Esophagus muscularis mucosa (tissue), 4 donors: Measurements from ENCODE around the gene VPS39. TPM values are rescaled to one million over a fixed set of nuclear protein-coding genes. Genes with fewer than 3 reads are reported as not detected.

Experiments
- DNase-seq: peaks from one replicate; pipeline ENCODE4 v3.0.0-alpha.2; 2017; ENCODE audit errors: extremely low spot score
- H3K27ac ChIP-seq, 4 donors: fragments of 200-600 bp; sonication (generic); replicated peaks in 1 of 4; 1 replicate in 3 of 4; 2 replicates in 1 of 4; pipeline ENCODE4 v1.5.1; 2016 to 2019; ENCODE audit warnings: mild to moderate bottlenecking in 1 of 4
- H3K27me3 ChIP-seq, 4 donors: fragments of 200-600 bp; sonication (generic); one replicate each; pipeline versions ENCODE4 v1.5.1 to v1.6.0; 2016 to 2019
- H3K36me3 ChIP-seq, 4 donors: fragments of 200-600 bp; sonication (generic); one replicate each; pipeline ENCODE4 v1.5.1; 2016 to 2019
- H3K4me1 ChIP-seq, 4 donors: fragments of 200-600 bp; sonication (generic); one replicate each; pipeline ENCODE4 v1.5.1; 2016 to 2019
- H3K4me3 ChIP-seq, 4 donors: fragments of 200-600 bp; sonication (generic); 1 replicate in 2 of 4; 2 replicates in 2 of 4; pipeline ENCODE4 v1.5.1; 2016 to 2019; ENCODE audit warnings: mild to moderate bottlenecking in 4 of 4, moderate library complexity in 1 of 4
- H3K9me3 ChIP-seq, 4 donors: fragments of 200-600 bp; sonication (generic); 1 replicate in 3 of 4; 2 replicates in 1 of 4; pipeline ENCODE4 v1.5.1; 2016 to 2019
- EP300 ChIP-seq: sonication (generic); formaldehyde crosslinking; IDR thresholded peaks from one replicate; pipeline ENCODE4 v1.6.1; 2017; ENCODE audit warnings: antibody characterized with exemption
- POLR2A ChIP-seq: fragments of 450-650 bp; IDR thresholded peaks from one replicate; pipeline ENCODE4 v1.6.1; 2017; ENCODE audit warnings: antibody characterized with exemption, moderate library complexity, mild to moderate bottlenecking, low read depth
- POLR2AphosphoS5 ChIP-seq, 2 donors: sonication (generic); formaldehyde crosslinking; IDR thresholded peaks; one replicate each; pipeline ENCODE4 v1.6.1; 2017; ENCODE audit warnings: antibody characterized with exemption in 2 of 2
- WGBS: methylation state at CpG from one replicate; pipeline ENCODE4 v1.1.5; 2018; 5-methylcytosine and 5-hydroxymethylcytosine counted together
- intact Hi-C: fragments of 100-400 bp; cut with DNase I; formaldehyde crosslinking; loops from one replicate; pipeline ENCODE4 v1.15.1; 2023
- total RNA-seq, 4 donors: library from RNA; depleted of rRNA; stranded (reverse); fragments of >200 nt; gene quantifications; one replicate each; pipeline versions ENCODE4 v1.1.0 to v1.2.1, GENCODE V29; 2016
- TF ChIP-seq, protein P1 (sequence below), 3 experiments: fragments of 200-600 bp in 2 of 3; fragments of 450-650 bp in 1 of 3; sonication (generic) in 2 of 3; IDR thresholded peaks; one replicate each; pipeline ENCODE4 v1.5.1; 2017 to 2019; ENCODE audit warnings: antibody characterized with exemption in 3 of 3, mild to moderate bottlenecking in 2 of 3, moderate library complexity in 1 of 3

Gene VPS39
- total RNA-seq, 4 donors from 2014 or later = 50.8 to 83.5 (median 56.2) TPM

DNA sequence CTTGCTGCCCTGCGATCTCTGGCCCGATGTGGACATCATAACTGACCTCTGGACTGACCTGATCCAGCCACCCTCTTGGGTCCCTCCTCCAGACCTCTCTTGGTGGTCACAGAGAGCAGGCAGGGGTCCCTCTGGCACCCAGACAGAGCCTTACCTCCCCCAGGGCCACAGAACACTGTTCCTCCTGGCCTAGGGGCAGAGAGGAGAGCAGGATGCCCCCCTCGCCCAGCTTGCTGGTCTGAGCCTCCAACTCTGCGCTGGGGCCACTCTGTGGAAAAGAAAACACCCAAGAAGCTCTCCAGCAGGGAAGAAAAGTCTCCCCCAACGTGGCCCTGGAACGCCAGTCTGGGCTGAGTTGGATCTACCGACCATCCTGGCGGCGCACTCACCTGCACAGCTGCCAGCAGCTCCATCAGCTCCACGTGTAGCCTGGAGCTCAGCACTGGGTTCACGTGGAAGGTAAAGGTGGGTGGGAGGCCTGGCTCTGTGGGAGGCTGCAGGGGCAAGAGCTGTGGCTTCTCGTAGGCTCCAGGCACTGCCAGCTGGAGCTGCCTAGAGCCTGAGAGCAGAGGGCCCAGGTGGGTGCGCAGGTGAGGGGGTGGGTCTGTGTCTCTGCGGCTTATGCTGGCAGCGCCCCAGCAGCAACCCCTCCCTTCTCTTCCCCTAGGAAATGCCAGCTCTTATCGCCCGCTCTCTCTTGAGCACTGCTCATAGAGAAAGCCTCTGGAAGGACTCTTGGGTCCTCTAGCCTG lies 57.7 kb downstream of the VPS39 start:
- no peaks in the 10 kb centered on the region for H3K36me3 ChIP-seq
- DNase-seq = no peak
- H3K4me1 ChIP-seq = no peaks in the 10 kb centered on the region
- H3K9me3 ChIP-seq = no peaks in the 10 kb centered on the region
- WGBS = 91% methylated on average over 11 of the region's 17 CpGs
- TF ChIP-seq, protein P1, sequence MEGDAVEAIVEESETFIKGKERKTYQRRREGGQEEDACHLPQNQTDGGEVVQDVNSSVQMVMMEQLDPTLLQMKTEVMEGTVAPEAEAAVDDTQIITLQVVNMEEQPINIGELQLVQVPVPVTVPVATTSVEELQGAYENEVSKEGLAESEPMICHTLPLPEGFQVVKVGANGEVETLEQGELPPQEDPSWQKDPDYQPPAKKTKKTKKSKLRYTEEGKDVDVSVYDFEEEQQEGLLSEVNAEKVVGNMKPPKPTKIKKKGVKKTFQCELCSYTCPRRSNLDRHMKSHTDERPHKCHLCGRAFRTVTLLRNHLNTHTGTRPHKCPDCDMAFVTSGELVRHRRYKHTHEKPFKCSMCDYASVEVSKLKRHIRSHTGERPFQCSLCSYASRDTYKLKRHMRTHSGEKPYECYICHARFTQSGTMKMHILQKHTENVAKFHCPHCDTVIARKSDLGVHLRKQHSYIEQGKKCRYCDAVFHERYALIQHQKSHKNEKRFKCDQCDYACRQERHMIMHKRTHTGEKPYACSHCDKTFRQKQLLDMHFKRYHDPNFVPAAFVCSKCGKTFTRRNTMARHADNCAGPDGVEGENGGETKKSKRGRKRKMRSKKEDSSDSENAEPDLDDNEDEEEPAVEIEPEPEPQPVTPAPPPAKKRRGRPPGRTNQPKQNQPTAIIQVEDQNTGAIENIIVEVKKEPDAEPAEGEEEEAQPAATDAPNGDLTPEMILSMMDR (IDR thresholded peaks at IDR 0.05) = no peak
- no peak overlapping the region for H3K4me3 ChIP-seq
- intact Hi-C loops = no loop called here
- H3K27ac ChIP-seq = no peak overlapping the region
- H3K27me3 ChIP-seq = peaks cover 0 to 26% (median 0%) of the 10 kb centered on the region in 4 donors

DNA sequence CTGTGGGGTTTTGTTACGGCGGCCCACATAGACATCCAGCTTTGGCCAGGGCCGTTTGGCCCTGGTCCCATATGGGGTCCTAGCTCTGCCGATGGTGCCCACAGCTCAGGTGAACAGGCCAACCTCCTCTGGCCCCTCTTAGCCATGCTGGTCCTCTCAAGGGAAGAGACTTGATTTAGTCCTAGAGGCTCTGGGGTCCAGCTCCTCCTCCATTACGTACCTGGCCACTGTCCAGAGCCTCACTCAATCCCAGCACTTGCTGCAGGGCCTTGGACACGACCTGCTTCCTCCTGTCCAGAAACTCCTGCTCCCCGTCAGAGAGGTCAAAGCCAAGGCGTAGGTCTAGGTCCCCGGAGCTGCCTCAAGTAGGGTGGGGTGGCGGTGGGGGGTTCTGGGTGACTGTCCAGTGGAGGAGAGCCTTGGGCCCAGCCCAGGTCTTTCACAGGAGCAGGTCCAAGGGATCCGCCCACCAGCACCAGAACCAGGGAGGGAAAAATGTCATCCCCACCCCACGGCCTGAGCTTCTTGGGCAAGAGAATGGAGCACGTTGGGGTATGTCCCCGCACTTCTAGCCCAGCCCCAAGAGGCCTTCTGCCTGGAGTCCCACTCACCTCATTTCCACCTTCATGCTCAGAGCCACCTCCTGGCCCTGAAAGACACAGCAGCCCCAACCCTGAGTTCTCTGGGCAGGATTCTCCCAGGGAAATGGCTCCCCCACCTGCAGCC lies 58.4 kb downstream of the VPS39 start:
- Histone ChIP-seq H3K4me1 (no peaks in the 10 kb centered on the region), H3K9me3 (no peaks in the 10 kb centered on the region), H3K36me3 (no peaks in the 10 kb centered on the region), H3K4me3 (no peak overlapping the region), H3K27me3 (peaks cover 0 to 31% (median 0%) of the 10 kb centered on the region in 4 donors), H3K27ac (no peak overlapping the region)
- DNase-seq = no peak
- intact Hi-C loops = loop anchor here (10.0 kb wide), 1 partner anchor 65 kb away; no protein-coding TSS in a partner anchor
- 73% methylated on average over 13 of the region's 14 CpGs for whole genome bisulfite sequencing
- TF ChIP-seq EP300 (no peak), POLR2AphosphoS5 (IDR thresholded peaks at IDR 0.05) (no peak), POLR2A (no peak)
- TF ChIP-seq, protein P1 (IDR thresholded peaks at IDR 0.05) = no peak

DNA sequence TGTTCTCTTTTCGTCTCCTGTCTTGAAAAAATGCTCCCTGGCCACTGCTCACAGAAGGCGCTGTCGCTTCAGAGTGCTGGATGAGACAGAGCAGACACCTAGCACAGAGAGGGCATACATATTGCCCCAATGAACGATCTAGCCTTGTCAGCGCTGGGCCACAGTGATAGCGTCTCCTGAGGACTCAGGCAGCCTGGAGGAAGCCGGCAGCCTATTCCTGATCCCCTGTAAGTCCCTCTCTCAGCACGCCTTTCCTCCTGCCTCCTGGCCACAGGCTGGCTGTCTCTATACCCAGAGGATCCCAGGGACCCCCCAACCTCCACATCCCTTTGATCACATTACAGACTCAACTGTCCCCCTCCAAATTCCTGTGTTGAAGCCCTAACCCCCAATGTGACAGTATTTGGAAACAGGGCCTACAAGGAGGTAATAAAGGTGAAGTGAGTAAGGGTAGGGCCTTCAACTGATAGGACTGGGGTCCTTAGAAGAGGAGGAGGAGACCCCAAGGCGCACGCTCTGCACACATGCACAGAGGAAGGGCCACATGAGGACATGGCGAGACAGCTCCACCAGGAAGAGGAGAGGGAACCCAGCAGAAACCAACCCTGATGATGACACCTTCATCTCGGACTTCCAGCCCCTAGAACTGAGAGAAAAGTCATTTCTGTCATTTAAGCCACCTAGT lies 59.2 kb downstream of the VPS39 start:
- intact Hi-C loops = loop anchor here (10.0 kb wide), 1 partner anchor 64 kb away; no protein-coding TSS in a partner anchor
- H3K27ac ChIP-seq = no peak overlapping the region

DNA sequence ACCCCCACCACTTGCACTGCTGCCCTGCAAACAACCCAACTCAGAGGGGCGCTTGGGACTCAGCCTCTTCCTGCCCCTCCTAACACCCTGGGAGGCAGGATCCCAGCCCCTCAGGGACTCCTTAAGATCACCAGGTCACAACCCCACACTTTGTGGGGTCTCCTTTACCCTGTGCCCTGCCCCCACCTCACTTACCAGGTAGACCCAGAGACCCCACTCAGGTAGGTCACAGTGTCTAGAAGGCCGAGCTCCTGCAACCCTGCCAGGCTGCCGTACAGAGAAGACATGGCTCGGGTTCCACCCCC lies 60.7 kb downstream of the VPS39 start:
- H3K9me3 ChIP-seq = no peaks in the 10 kb centered on the region
- no peaks in the 10 kb centered on the region for H3K36me3 ChIP-seq
- no peaks in the 10 kb centered on the region for H3K4me1 ChIP-seq
- no peak for TF ChIP-seq EP300
- TF ChIP-seq POLR2AphosphoS5 (IDR thresholded peaks at IDR 0.05) = no peak
- TF ChIP-seq, protein P1 (IDR thresholded peaks at IDR 0.05) = no peak
- no peak for TF ChIP-seq POLR2A
- intact Hi-C loops = loop anchor here (10.0 kb wide), 1 partner anchor 63 kb away; no protein-coding TSS in a partner anchor
- 83% methylated on average over 3 of the region's 4 CpGs for WGBS
- H3K27me3 ChIP-seq = peaks cover 0 to 22% (median 0%) of the 10 kb centered on the region in 4 donors
- DNase-seq = no peak
- H3K27ac ChIP-seq = no peak overlapping the region
- no peak overlapping the region for H3K4me3 ChIP-seq

More for the DNA sequence above, 59.2 kb downstream of the VPS39 start:
- Histone ChIP-seq H3K36me3 (no peaks in the 10 kb centered on the region), H3K4me1 (no peaks in the 10 kb centered on the region), H3K9me3 (no peaks in the 10 kb centered on the region), H3K27me3 (peaks cover 0 to 28% (median 0%) of the 10 kb centered on the region in 4 donors), H3K4me3 (no peak overlapping the region)
- WGBS = 87% methylated on average over 12 of the region's 12 CpGs
- TF ChIP-seq POLR2A (no peak), EP300 (no peak), POLR2AphosphoS5 (IDR thresholded peaks at IDR 0.05) (no peak)
- TF ChIP-seq, protein P1 (IDR thresholded peaks at IDR 0.05) = no peak
- no peak for DNase-seq
